Upper lobe of left lung (tissue), 4 donors: Measurements from ENCODE around the gene TRIOBP.

Experiments
- POLR2A ChIP-seq, 4 donors: fragments of 450-650 bp; IDR thresholded peaks; one replicate each; pipeline ENCODE4 v1.5.1; 2016 to 2017; ENCODE audit warnings: antibody characterized with exemption in 4 of 4, mild to moderate bottlenecking in 2 of 4
- POLR2AphosphoS5 ChIP-seq, 2 donors: sonication (generic); formaldehyde crosslinking; IDR thresholded peaks; one replicate each; pipeline ENCODE4 v1.5.1; 2017; ENCODE audit warnings: antibody characterized with exemption in 2 of 2
- TF ChIP-seq, protein P1 (sequence below), 6 experiments: fragments of 450-650 bp in 4 of 6; fragments of 200-600 bp in 2 of 6; sonication (generic) in 2 of 6; IDR thresholded peaks; one replicate each; pipeline ENCODE4 v1.5.1; 2016 to 2019; ENCODE audit warnings: antibody characterized with exemption in 6 of 6

- TF ChIP-seq, protein P1, sequence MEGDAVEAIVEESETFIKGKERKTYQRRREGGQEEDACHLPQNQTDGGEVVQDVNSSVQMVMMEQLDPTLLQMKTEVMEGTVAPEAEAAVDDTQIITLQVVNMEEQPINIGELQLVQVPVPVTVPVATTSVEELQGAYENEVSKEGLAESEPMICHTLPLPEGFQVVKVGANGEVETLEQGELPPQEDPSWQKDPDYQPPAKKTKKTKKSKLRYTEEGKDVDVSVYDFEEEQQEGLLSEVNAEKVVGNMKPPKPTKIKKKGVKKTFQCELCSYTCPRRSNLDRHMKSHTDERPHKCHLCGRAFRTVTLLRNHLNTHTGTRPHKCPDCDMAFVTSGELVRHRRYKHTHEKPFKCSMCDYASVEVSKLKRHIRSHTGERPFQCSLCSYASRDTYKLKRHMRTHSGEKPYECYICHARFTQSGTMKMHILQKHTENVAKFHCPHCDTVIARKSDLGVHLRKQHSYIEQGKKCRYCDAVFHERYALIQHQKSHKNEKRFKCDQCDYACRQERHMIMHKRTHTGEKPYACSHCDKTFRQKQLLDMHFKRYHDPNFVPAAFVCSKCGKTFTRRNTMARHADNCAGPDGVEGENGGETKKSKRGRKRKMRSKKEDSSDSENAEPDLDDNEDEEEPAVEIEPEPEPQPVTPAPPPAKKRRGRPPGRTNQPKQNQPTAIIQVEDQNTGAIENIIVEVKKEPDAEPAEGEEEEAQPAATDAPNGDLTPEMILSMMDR (IDR thresholded peaks at IDR 0.05), result no peak
- no peak for TF ChIP-seq POLR2A (IDR thresholded peaks at IDR 0.05)
- no peak for TF ChIP-seq POLR2AphosphoS5 (IDR thresholded peaks at IDR 0.05)
Measured at GRCh38 chr22:37697538-37697835, 639 bp downstream of the TRIOBP start.
